DMS79 treated with DMSO at 0.1 percent for 48 hours (cell line): ENCODE results near the gene LZIC.
"Not testable (repeated sequence)": the region's sequence is repeated elsewhere in the genome, so short reads cannot be mapped to it uniquely, and the experiment has no call there.

ENCODE experiments used
- DNase-seq: peaks from one replicate; lab custom pipeline; 2025; lab: John Stamatoyannopoulos, UW

LZIC gene

GRCh38 chr1:9942939-9943788, at the start of gene LZIC, which contains the start of gene NMNAT1:
Gene LZIC, minus strand, starts transcription at chr1:9943391. Its CDS starts 6,772 bp downstream, at chr1:9936619.
Gene NMNAT1, plus strand, starts transcription at chr1:9943475. Its CDS starts 28,599 bp downstream, at chr1:9972074.
- DNase-seq, result peak; percentile 88

GRCh38 chr1:9992910-9993309, 49.7 kb upstream of the LZIC start:
- no peak for DNase-seq

DNA sequence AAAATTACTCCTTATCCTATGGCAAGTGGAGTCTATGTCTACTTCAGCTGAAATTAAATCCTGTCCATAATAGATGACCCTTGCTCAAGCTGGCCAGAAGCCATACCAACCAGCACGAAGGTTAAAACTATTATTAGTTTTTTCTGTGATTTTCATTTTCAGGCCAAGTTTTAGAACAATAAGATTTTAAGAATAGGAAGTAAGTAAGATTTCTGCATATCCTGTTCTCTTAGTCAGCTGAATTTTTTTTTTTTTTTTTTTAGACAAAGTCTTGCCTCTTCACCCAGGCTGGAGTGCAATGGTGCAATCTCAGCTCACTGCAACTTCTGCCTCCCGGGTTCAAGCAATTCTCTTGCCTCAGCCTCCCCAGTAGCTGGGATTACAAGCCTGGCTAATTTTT, 47.8 kb upstream of the LZIC start:
- no peak for DNase-seq

GRCh38 chr1:9989773-9990172, 46.6 kb upstream of the LZIC start:
- no peak for DNase-seq

DNA sequence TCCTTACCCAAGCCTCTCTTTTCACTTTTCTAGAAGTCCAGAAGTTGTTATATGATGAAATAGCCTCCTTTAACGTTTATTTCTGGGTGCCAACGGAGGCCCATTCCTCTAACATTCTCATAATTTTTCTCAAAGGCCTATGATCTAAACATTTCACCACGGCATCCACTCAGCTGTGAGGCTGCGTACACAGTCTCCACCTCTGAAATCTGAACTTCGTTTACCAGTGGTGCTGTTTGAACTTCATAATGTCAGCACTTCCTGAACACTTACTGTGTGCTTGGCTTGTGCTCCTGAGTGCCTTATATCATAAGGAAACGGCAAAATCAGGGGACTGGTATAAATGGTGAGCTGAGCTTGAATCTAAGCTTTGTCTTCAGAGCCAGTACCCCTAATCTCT, 41.8 kb upstream of the LZIC start:
- no peak for DNase-seq

- no peak for DNase-seq
These were observed 41.1 kb upstream of the LZIC start for GRCh38 chr1:9984253-9984652.

- peak; percentile 67 for DNase-seq
These were observed 17.7 kb upstream of the LZIC start for GRCh38 chr1:9960706-9961562.

DNA sequence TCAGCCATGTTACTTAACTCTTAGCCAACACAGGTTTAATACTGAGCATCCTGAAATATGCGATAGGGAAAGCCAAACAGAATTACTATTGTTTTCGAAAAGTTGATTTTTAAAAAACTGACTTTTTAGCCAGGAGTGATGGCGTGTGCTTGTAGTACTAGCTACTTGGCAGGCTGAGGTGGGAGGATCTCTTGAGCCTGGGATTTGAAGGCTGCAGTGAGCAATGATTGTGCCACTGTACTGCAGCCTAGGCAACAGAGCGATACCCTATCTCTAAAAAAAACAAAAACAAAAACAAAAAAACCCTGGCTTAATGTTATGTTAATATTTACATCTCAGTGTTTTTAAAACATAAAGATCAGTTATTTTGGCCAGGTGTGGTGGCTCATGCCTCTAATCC, 16.8 kb upstream of the LZIC start:
- no peak for DNase-seq

DNA sequence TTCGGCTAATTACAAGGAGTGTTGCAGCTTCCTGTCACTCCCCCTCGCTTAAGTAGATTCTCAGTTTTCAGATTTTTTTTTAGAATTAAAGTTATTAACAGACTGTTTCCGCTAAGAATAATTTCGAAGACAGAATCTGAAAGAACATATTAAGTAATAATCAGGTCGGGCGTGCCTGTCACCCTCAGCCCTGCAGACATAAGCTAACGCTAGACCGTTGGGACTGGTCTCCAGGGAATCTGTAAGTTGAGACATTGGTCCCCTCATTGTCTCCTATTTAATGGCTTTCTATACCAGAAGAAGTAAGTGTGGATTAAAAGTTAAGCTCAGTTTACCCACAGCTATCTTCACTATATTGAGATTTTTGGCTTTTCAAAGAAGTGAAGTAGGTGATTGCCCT, 14.5 kb upstream of the LZIC start:
- no peak for DNase-seq

GRCh38 chr1:9946315-9946714, 3.1 kb upstream of the LZIC start:
- DNase-seq, result no peak

DNA sequence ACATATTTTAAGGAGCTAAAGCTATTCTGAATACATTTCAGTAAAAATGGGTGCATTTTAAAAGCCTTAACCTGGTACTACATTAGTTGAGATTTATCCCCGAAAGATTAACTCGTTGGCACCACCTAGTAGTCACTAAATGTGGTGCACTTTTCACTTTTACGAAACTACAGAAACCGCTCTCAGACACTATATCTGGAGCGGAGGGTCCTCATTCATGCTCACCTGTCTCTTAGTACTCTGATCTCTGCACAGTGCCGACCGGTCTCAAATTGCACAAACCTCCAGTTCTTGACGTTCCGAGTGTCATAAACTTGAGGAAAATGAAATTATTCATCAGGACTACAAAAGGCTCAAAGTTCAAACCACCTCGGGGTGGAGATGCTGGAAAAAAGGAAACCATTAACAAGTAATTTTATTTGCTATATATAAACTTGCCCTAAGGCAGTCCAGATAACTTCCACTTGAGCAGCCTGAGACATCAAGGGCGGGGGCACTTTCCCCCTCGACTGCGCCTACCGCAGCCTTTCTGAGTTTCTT, 722 bp downstream of the LZIC start:
- DNase-seq, result peak; percentile 66

DNA sequence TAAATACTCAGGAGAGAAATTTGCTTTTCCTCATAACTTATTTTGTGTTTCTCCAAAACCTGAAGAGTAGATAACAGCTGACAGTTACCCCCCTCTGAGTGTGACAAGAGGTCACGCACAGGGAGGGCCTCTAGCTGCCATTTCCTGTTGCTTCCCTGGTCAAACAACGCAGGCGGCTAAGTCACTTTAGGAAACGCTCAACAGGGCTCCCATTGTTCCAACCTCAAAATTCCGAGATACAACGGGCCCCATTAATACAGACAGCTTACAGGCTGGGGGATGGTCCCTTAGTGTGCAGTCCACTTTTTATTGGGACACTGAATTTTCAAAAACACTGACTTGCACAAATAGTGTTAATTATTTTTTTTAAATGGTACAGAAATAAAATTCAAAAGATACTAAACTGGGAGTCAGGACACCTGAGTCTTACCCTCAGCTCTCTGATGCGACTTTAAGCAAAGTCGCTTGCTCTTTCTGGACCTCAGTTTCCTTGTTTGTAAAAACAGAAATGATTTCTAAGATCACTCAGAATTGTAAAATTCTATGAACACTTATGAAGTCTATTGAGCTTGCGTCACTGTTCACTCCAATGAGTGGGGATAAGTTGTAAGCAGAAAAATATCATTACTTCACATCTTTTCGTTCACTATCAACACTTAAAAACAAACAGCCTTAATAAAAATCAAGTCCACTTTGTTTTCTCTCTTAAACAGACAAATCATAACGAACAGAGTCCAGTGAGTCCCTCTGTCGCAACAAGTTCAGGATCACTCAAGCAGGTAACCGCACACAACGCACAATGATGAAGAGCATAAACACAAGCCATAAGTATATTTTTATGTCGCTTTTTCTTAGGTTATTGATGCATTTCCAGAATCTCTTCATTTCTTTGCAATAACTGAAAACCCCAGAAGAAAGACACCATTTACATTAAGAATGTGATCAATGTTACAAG, 13.5 kb downstream of the LZIC start:
- DNase-seq, result no peak

DNA sequence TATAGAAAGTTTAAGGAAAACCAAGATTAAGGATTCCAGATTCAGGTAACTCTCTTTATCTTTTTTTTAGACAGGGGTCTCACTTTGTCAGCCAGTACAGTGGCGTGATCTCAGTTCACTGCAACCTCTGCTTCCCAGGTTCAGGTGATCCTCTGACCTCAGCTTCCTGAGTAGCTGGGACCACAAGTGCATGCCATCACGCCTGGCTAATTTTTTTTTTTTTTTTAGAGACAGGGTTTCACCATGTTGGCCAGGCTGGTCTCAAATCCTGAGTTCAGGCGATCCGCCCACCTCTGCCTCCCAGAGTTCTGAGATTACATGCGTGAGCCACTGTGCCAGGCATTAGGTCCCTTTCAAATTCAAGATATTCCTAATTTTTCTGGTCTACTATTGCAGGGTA, 15.9 kb downstream of the LZIC start:
- no peak for DNase-seq

DNA sequence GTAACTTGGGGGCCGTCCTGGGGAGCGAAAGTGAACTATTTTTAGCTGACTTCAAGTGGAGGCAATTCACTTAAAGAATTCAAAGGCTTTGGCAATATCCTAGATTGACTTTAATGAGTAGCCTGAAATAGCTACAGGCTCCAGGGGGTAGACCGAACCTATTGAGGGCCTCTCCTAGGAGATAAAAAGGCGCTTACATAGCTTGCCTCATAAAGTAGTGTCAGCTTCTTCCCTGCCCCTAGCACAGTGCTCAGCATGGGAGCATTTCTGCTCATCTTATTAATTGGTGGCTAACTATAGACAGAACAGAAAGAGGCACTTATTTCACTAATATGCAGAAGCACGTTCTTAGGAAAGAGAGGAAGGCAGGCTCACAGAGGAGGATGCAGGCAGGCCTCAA, 20.8 kb downstream of the LZIC start:
- DNase-seq, result no peak

DNA sequence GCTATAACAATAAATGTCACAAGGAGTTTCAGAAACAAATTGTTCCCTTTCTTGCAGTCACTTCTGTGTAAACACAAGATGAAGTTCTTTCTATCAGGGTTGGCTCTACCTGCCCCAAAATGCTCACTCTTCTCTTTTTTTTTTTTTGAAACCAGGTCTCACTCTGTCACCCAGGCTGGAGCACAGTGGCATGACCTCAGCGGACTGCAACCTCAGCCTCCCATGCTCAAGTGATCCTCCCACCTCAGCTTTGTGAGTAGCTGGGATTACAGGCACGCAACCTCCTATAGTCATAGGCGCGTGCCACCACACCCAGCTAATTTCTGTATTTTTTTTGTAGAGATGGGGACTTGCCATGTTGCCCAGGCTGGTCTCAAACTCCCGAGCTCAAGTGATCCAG, 22.6 kb downstream of the LZIC start:
- no peak for DNase-seq

DNA sequence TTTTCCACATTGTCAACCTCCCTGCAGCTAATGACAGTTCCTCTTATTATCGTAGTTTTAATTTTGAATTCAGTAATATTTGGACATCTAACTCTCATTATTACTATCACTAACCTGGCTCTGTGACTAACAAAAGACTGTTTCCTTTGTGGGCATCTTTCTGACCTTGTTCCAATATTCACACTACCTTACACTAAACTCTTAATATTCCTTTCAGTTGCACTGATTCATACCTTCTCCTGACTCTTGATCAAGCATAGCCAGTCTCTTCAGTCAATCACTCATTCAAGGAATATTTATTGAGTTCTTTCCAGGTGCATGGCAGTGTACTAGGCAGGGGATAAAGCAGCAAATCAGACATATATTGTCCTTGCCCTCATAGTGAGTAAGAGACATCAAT, 25.3 kb downstream of the LZIC start:
- no peak for DNase-seq

DNA sequence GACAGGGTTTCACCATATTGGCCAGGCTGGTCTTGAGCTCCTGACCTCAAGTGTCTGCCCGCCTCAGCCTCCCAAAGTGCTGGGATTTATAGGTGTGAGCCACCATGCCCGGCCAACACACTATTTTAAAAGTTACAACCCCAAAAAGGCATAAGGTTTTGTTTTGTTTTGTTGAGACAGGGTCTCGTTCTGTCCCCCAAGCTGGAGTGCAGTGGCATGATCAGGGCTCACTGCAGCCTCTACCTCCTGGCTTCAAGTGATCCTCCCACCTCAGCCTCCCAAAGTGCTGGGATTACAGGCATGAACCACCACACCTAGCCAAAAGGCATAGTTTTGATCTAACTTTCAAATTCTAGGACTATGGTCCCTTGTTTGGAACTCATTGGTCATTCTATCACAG, 25.7 kb downstream of the LZIC start:
- DNase-seq, result not testable (repeated sequence)

DNA sequence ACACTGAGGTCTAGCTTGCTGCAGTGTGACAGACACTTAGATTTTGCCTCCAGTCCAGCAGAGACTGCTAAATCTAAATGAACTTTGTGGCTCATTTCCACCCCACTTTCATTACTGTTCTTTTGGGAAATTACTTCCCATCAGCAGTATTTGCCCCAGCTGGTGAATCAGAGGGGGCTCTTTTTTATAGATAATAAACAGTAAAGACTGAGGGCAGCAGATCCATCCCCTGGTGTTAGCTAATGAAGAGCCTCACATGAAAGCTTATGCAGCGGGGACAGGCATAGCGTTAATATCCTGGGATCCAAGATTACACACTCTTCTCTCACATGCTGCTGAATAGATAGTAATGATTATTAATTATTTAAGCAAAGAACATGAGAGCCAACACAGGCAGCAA, 26.7 kb downstream of the LZIC start:
- no peak for DNase-seq

DNA sequence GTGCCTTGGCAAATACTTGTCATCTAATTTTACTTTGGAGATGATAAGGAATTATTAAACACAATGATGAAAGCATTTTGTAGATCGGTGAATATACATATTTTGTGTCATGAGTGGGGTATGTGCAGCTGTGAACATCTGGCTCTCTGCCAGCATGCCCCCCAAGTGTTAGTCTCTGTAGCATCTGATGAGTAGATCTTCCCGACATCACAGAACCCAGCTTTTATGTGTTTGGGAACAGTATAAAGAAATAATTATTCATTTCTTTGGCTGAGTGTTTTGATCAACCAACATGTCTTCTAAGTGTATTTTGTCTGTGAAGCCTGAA, 28.6 kb downstream of the LZIC start:
- no peak for DNase-seq

- DNase-seq, result no peak
These were observed 30.8 kb downstream of the LZIC start for GRCh38 chr1:9912264-9912936.
